GM10266 (cell line): ENCODE results near the gene LARGE1.

Source experiments
- DNase-seq: peaks from one replicate; pipeline ENCODE4 v3.0.0; 2012; ENCODE audit errors: extremely low spot score
- TF ChIP-seq, protein P1 (sequence below): IDR thresholded peaks from 2 replicates; pipeline ENCODE4 v1.5.1; 2012; ENCODE audit warnings: mild to moderate bottlenecking, low read depth; ENCODE audit not compliant: control insufficient read depth, insufficient read depth; ENCODE audit errors: missing control alignments

LARGE1 gene

GRCh38 chr22:33542153-33542552 is 378.1 kb downstream of the LARGE1 start:
- TF ChIP-seq, protein P1, sequence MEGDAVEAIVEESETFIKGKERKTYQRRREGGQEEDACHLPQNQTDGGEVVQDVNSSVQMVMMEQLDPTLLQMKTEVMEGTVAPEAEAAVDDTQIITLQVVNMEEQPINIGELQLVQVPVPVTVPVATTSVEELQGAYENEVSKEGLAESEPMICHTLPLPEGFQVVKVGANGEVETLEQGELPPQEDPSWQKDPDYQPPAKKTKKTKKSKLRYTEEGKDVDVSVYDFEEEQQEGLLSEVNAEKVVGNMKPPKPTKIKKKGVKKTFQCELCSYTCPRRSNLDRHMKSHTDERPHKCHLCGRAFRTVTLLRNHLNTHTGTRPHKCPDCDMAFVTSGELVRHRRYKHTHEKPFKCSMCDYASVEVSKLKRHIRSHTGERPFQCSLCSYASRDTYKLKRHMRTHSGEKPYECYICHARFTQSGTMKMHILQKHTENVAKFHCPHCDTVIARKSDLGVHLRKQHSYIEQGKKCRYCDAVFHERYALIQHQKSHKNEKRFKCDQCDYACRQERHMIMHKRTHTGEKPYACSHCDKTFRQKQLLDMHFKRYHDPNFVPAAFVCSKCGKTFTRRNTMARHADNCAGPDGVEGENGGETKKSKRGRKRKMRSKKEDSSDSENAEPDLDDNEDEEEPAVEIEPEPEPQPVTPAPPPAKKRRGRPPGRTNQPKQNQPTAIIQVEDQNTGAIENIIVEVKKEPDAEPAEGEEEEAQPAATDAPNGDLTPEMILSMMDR: no peak
- DNase-seq: no peak

- no peak for DNase-seq
Observed at GRCh38 chr22:33539902-33540751, 380.1 kb downstream of the LARGE1 start.

GRCh38 chr22:33539202-33539901 is 380.9 kb downstream of the LARGE1 start:
- TF ChIP-seq, protein P1: no peak
- DNase-seq: no peak

More at GRCh38 chr22:33539902-33540751, 380.1 kb downstream of the LARGE1 start:
- TF ChIP-seq, protein P1: no peak

GRCh38 chr22:33538277-33538885 is 381.9 kb downstream of the LARGE1 start:
- TF ChIP-seq, protein P1: no peak
- no peak for DNase-seq

DNA sequence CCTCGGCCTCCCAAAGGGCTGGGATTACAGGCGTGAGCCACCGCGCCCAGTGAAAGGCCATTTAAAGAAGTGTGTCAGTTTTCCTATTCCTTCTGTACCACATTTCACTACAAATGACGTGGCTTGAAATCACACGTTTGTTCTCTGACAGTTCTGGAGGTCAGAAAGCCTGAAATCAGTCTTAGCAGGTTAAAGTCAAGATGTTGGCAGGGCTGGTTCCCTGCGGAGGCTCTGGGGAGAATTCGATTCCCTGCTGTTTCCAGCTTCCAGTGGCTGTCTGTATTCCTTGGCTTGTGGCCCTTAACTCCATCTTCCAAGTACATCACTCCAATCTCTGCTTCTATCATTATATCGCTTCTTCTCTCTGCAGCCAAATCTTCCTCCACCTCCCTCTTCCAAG is 383.2 kb downstream of the LARGE1 start:
- TF ChIP-seq, protein P1: no peak
- no peak for DNase-seq

GRCh38 chr22:33535937-33536875 is 384.1 kb downstream of the LARGE1 start:
- TF ChIP-seq, protein P1: no peak
- no peak for DNase-seq
